Central memory CD4-positive, alpha-beta T cell (primary cell): ENCODE data around the gene EPHB2.

Experiments used
- DNase-seq: peaks from one replicate; pipeline ENCODE4 v3.0.0; 2022

The EPHB2 gene

GRCh38 chr1:22889213-22889827, 178.7 kb downstream of the EPHB2 start:
- no peak for DNase-seq

GRCh38 chr1:22892789-22893188, 182.2 kb downstream of the EPHB2 start:
- DNase-seq = no peak

- no peak for DNase-seq
Measured at GRCh38 chr1:22893292-22893691, 182.7 kb downstream of the EPHB2 start.

GRCh38 chr1:22895357-22895756, 184.7 kb downstream of the EPHB2 start:
- DNase-seq = no peak

GRCh38 chr1:22896184-22896583, 185.5 kb downstream of the EPHB2 start:
- no peak for DNase-seq

- no peak for DNase-seq
Measured at GRCh38 chr1:22900451-22900850, 189.8 kb downstream of the EPHB2 start.

GRCh38 chr1:22903113-22903512, 192.5 kb downstream of the EPHB2 start:
- no peak for DNase-seq

GRCh38 chr1:22906968-22907367, 196.3 kb downstream of the EPHB2 start:
- no peak for DNase-seq

- no peak for DNase-seq
Measured at GRCh38 chr1:22907528-22907927, 196.9 kb downstream of the EPHB2 start.

- no peak for DNase-seq
Measured at GRCh38 chr1:22908880-22909426, 198.3 kb downstream of the EPHB2 start.

- no peak for DNase-seq
Measured at GRCh38 chr1:22910286-22910685, 199.6 kb downstream of the EPHB2 start.

- DNase-seq = no peak
Measured at GRCh38 chr1:22910986-22911651, 200.5 kb downstream of the EPHB2 start.

GRCh38 chr1:22912311-22912710, 201.7 kb downstream of the EPHB2 start:
- DNase-seq = no peak

- DNase-seq = no peak
Measured at GRCh38 chr1:22913421-22914141, 202.9 kb downstream of the EPHB2 start.

GRCh38 chr1:22914156-22914555, 203.5 kb downstream of the EPHB2 start:
- DNase-seq = no peak

- no peak for DNase-seq
Measured at GRCh38 chr1:22914633-22915217, 204.1 kb downstream of the EPHB2 start.

- DNase-seq = no peak
Measured at GRCh38 chr1:22915231-22915630, 204.6 kb downstream of the EPHB2 start.

GRCh38 chr1:22915816-22916470, 205.3 kb downstream of the EPHB2 start:
- no peak for DNase-seq

- no peak for DNase-seq
Measured at GRCh38 chr1:22916471-22916820, 205.8 kb downstream of the EPHB2 start.

- DNase-seq = no peak
Measured at GRCh38 chr1:22917989-22918388, 207.3 kb downstream of the EPHB2 start.

- DNase-seq = no peak
Measured at GRCh38 chr1:22918644-22919043, 208.0 kb downstream of the EPHB2 start.

GRCh38 chr1:22919341-22920025, 208.8 kb downstream of the EPHB2 start:
- DNase-seq = no peak
